Stimulated activated CD4-positive, alpha-beta T cell treated with anti-CD3 and anti-CD28 coated beads, Interleukin-15, amount 100 ng/mL, for 1 hour (primary cell): ENCODE results near the gene DBT.
"Not testable (repeated sequence)": the region's sequence is repeated elsewhere in the genome, so short reads cannot be mapped to it uniquely, and the experiment has no call there.

Source experiments
- DNase-seq, 2 donors: peaks; one replicate each; pipeline ENCODE4 v3.0.0-alpha.2; 2020; ENCODE audit warnings: low read depth in 1 of 2, low spot score in 1 of 2

The DBT gene

GRCh38 chr1:100249537-100250257 is at the start of gene DBT:
TSS of gene DBT (minus strand) at chr1:100249834. CDS start at chr1:100249820, 14 bp downstream.
- DNase-seq, result peak; percentile 75 to 78

- DNase-seq, result no peak
Observed at GRCh38 chr1:100298512-100298911, 48.9 kb upstream of the DBT start.

- DNase-seq, result not testable (repeated sequence)
Observed at GRCh38 chr1:100296997-100297396, 47.4 kb upstream of the DBT start.

GRCh38 chr1:100296140-100296539 is 46.5 kb upstream of the DBT start:
- DNase-seq, result no peak

GRCh38 chr1:100292711-100293110 is 43.1 kb upstream of the DBT start:
- DNase-seq, result no peak

DNA sequence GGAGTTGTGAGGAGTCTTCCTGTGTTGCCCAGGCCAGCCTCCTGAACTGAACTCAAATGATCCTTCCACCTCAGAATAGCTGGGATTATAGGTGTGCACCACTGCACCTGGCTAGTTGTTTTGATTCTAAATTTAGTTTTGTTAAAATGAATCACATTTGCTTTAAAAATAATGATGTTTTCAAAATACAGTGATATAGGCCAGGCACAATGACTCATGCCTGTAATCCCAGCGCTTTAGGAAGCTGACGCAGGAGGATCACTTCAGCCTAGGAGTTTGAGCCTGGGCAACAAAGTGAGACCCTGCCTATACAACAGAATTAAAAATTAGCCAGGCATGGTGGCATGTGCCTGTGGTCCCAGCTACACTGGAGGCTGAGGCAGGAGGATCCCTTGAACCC is 40.7 kb upstream of the DBT start:
- no peak for DNase-seq

DNA sequence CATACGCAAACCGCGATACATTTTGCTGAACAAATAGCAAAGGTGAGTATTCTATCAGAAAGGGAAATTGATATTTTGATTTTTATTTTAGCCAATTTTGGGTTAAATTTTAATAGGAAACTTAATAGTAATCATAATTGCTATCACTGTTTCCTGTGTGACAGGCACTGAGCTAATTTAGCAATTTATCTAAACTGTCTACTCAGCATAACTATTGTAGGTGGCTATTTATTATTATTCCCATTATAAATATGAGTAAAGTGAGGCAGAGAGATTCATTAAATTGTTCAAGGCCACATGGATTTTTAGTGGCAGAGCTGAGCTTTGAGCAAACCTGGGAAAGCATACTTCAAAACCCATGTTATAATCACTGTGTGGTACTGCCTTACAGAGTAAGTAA is 37.5 kb upstream of the DBT start:
- no peak for DNase-seq

GRCh38 chr1:100284591-100284990 is 35.0 kb upstream of the DBT start:
- no peak for DNase-seq

DNA sequence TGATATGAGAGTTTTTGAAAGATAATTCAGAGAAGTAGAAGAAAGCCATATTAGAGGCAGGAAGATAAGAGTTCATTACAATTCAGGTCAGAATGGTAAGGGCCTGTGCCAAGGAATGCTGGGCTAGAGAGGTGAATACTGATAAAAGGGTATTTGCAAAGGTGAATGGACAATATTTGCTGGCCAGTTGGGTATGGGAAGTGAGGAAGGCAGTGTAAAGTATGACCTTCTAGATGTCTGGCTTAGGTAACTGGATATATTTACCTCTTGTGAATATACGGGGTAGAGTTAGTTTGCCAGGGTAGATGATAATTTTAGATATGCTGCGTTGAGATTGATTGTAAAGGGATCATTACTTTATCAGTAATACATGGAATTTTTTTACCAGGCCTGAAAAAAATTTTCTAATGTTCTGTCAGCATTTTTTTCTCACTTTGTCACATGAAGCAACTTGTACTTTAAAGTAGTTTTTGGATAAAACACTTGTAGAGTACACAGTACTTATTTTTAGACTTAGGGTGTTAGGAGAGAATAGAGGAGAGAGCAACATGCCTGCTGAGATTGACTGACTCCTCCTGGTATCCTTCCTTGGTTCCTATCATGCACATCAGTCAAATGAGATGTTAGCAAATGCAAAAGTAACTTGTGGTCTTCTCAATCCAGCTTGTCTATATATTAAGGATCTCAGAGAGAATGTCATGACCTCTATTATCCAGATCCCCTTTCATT is 30.5 kb upstream of the DBT start:
- DNase-seq, result no peak

GRCh38 chr1:100279358-100279923 is 29.8 kb upstream of the DBT start:
- DNase-seq, result no peak

- peak in 1 of 2 donors; percentile 10 for DNase-seq
Observed at GRCh38 chr1:100277866-100278265, 28.2 kb upstream of the DBT start.

- no peak for DNase-seq
Observed at GRCh38 chr1:100268202-100268601, 18.6 kb upstream of the DBT start.

- DNase-seq, result no peak
Observed at GRCh38 chr1:100267284-100267683, 17.6 kb upstream of the DBT start.

- DNase-seq, result no peak
Observed at GRCh38 chr1:100266741-100267140, 17.1 kb upstream of the DBT start.

- peak; percentile 87 to 92 for DNase-seq
Observed at GRCh38 chr1:100265931-100266740, 16.5 kb upstream of the DBT start, which contains the start of gene RTCA. TSS of gene RTCA (plus strand) at chr1:100266216. CDS start at chr1:100266376, 160 bp downstream.

GRCh38 chr1:100265562-100265930 is 15.9 kb upstream of the DBT start:
- DNase-seq, result no peak

DNA sequence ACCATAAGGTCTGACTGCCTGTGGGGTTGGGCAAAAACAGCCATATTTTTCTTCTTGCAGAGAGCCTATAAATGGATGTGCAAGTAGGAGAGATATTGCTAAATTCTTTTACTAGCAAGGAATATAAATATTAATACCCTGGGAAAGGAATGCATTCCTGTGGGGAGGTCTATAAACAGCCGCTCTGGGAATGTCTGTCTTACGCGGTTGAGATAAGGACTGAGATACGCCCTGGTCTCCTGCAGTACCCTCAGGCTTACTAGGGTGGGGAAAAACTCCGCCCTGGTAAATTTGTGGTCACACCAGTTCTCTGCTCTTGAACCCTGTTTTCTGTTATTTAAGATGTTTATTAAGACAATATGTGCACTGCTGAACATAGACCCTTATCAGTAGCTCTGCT is 14.4 kb upstream of the DBT start:
- not testable (repeated sequence) for DNase-seq

GRCh38 chr1:100261686-100262085 is 12.1 kb upstream of the DBT start:
- DNase-seq, result no peak

GRCh38 chr1:100258427-100258826 is 8.8 kb upstream of the DBT start:
- DNase-seq, result not testable (repeated sequence)

- DNase-seq, result not testable (repeated sequence)
Observed at GRCh38 chr1:100256273-100256672, 6.6 kb upstream of the DBT start.

DNA sequence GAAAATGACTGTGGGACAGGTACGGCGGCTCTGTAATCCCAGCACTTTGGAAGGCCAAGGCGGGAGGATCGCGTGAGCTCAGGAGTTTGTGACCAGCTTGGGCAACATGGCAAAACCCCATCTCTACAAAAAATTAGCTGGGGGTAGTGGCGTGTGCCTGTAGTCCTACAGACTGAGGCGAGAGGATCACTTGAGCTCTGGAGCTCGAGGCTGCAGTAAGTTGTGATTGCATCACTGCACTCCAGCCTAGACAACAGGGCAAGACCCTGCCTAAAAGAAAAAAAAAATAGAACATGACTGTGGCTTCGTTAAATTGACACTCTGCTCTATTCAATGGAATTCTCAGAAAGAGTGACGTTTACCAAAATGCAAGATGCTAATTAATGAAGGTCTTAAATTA is 3.9 kb upstream of the DBT start:
- no peak for DNase-seq
